Ishikawa (cell line): Measurements from ENCODE around the gene AURKAIP1.

Experiments
- CEBPB ChIP-seq: IDR thresholded peaks from 2 replicates; pipeline ENCODE4 v1.6.1; 2012
- CREB1 ChIP-seq: IDR thresholded peaks from 2 replicates; pipeline ENCODE4 v1.6.1; 2012; ENCODE audit warnings: low read depth
- EGR1 ChIP-seq: IDR thresholded peaks from 2 replicates; pipeline ENCODE4 v1.6.1; 2012
- EP300 ChIP-seq: IDR thresholded peaks from 2 replicates; pipeline ENCODE4 v1.6.1; 2012; ENCODE audit warnings: borderline replicate concordance
- FOXM1 ChIP-seq: IDR thresholded peaks from 2 replicates; pipeline ENCODE4 v1.6.1; 2012; ENCODE audit warnings: low read depth, borderline replicate concordance
- MAX ChIP-seq: IDR thresholded peaks from 2 replicates; pipeline ENCODE4 v1.6.1; 2012
- NFIC ChIP-seq: IDR thresholded peaks from 2 replicates; pipeline ENCODE4 v1.6.1; 2012
- RAD21 ChIP-seq: IDR thresholded peaks from 2 replicates; pipeline ENCODE4 v1.6.1; 2012; ENCODE audit warnings: low read depth
- REST ChIP-seq: IDR thresholded peaks from 2 replicates; pipeline ENCODE4 v1.6.1; 2012; ENCODE audit warnings: low read depth, mild to moderate bottlenecking
- TAF1 ChIP-seq: IDR thresholded peaks from 2 replicates; pipeline ENCODE4 v1.6.1; 2012; ENCODE audit warnings: low read depth, mild to moderate bottlenecking
- TCF12 ChIP-seq: IDR thresholded peaks from 2 replicates; pipeline ENCODE4 v1.6.1; 2012; ENCODE audit warnings: low read depth
- TEAD4 ChIP-seq: IDR thresholded peaks from 2 replicates; pipeline ENCODE4 v1.6.1; 2012
- USF1 ChIP-seq: IDR thresholded peaks from 2 replicates; pipeline ENCODE4 v1.6.1; 2012
- YY1 ChIP-seq: IDR thresholded peaks from 2 replicates; pipeline ENCODE4 v1.6.1; 2012; ENCODE audit warnings: low read depth
- ZBTB7A ChIP-seq: IDR thresholded peaks from 2 replicates; pipeline ENCODE4 v1.6.1; 2012; ENCODE audit warnings: low read depth

AURKAIP1 gene

GRCh38 chr1:1371746-1372711, 3.0 kb downstream of the AURKAIP1 start:
- no peak for TF ChIP-seq TAF1
- TF ChIP-seq RAD21 = peak; percentile 48; the same call in 1 of the 2 replicates
- no peak for TF ChIP-seq NFIC

GRCh38 chr1:1371364-1371745, 3.7 kb downstream of the AURKAIP1 start:
- TF ChIP-seq REST (no peak), TCF12 (no peak), TEAD4 (no peak), TAF1 (no peak), NFIC (no peak), CREB1 (no peak), MAX (no peak), RAD21 (no peak), YY1 (no peak), USF1 (no peak)

- TF ChIP-seq TAF1 (no peak), EGR1 (no peak), MAX (no peak)
Observed at GRCh38 chr1:1370771-1371300, 4.2 kb downstream of the AURKAIP1 start.

- TF ChIP-seq EP300 (no peak), TAF1 (no peak), REST (no peak), CREB1 (no peak), ZBTB7A (no peak), MAX (no peak), NFIC (no peak), YY1 (no peak), USF1 (no peak), RAD21 (no peak), CEBPB (no peak), TCF12 (no peak), TEAD4 (no peak), EGR1 (no peak), FOXM1 (no peak)
Observed at GRCh38 chr1:1367315-1367714, 7.7 kb downstream of the AURKAIP1 start.

GRCh38 chr1:1366699-1367066, 8.3 kb downstream of the AURKAIP1 start:
- TF ChIP-seq REST (no peak), EP300 (no peak), EGR1 (no peak), MAX (no peak), CREB1 (no peak), TAF1 (no peak), ZBTB7A (no peak), NFIC (no peak), TCF12 (no peak), TEAD4 (no peak)
